ENCODE data around the gene SMO.
"Not testable (repeated sequence)": the region's sequence is repeated elsewhere in the genome, so short reads cannot be mapped to it uniquely, and the experiment has no call there.

- not testable (repeated sequence) for TF ChIP-seq CTCF (IDR thresholded peaks at IDR 0.05); EP300 (IDR thresholded peaks at IDR 0.05; ENCODE audit: low read depth); POLR2A (IDR thresholded peaks at IDR 0.05)
These were observed 28.5 kb downstream of the SMO start for GRCh38 chr7:129216821-129217416.
